CD4-positive, alpha-beta memory T cell (primary cell): ENCODE measurements around the gene DLGAP5. TPM values are rescaled to one million over a fixed set of nuclear protein-coding genes. Genes with fewer than 3 reads are reported as not detected.
A peak's percentile ranks its signal among the peaks of the same experiment; 100 is the strongest.

Experiments
- CTCF ChIA-PET: fragments of 350-600 bp; sonication (Branson Sonifier 250); formaldehyde crosslinking; loops from one replicate; lab custom pipeline; 2021; ENCODE audit warnings: inconsistent platforms; ENCODE audit not compliant: partially characterized antibody; lab: Charles Lee
- POLR2A ChIA-PET: fragments of 350-600 bp; sonication (Branson Sonifier 250); formaldehyde crosslinking; loops from one replicate; lab custom pipeline; 2021; ENCODE audit not compliant: partially characterized antibody; lab: Charles Lee
- DNase-seq, 5 donors: peaks; one replicate each; pipeline versions ENCODE4 v3.0.0 to v3.0.0-alpha.2; 2020 to 2022; ENCODE audit warnings: mixed read lengths in 1 of 5
- H3K27ac ChIP-seq: one replicate; pipeline ENCODE4 v1.7.0; 2013; ENCODE audit warnings: low read depth, low read length
- H3K27me3 ChIP-seq: 2 replicates; pipeline ENCODE4 v1.7.0; 2013; ENCODE audit warnings: mild to moderate bottlenecking, low read length, moderate library complexity; ENCODE audit not compliant: insufficient read depth
- H3K36me3 ChIP-seq: 2 replicates; pipeline ENCODE4 v1.7.0; 2013; ENCODE audit warnings: mild to moderate bottlenecking, low read length, moderate library complexity; ENCODE audit not compliant: insufficient read depth
- H3K4me1 ChIP-seq: 2 replicates; pipeline ENCODE4 v1.7.0; 2013; ENCODE audit warnings: mild to moderate bottlenecking, low read length, moderate library complexity; ENCODE audit not compliant: insufficient read depth
- H3K4me3 ChIP-seq, 2 donors: one replicate each; pipeline ENCODE4 v1.7.0; 2013; ENCODE audit warnings: low read length in 2 of 2, mild to moderate bottlenecking in 1 of 2
- H3K9me3 ChIP-seq, 2 donors: one replicate each; pipeline ENCODE4 v1.7.0; 2013; ENCODE audit warnings: low read length in 2 of 2, control low read depth in 1 of 2; ENCODE audit not compliant: control insufficient read depth in 1 of 2
- H3K27ac Mint-ChIP-seq, 7 donors: one replicate each; pipeline ENCODE4 v1.8.0; 2020 to 2021; ENCODE audit warnings: mixed read lengths in 7 of 7, mild to moderate bottlenecking in 6 of 7, inconsistent platforms in 3 of 7, moderate library complexity in 3 of 7
- H3K27me3 Mint-ChIP-seq, 2 donors: one replicate each; pipeline ENCODE4 v1.8.0; 2020 to 2021; ENCODE audit warnings: mixed read lengths in 2 of 2
- H3K36me3 Mint-ChIP-seq, 2 donors: one replicate each; pipeline ENCODE4 v1.8.0; 2020 to 2021; ENCODE audit warnings: mixed read lengths in 2 of 2, inconsistent platforms in 1 of 2, mild to moderate bottlenecking in 1 of 2
- H3K4me1 Mint-ChIP-seq, 4 donors: one replicate each; pipeline ENCODE4 v1.8.0; 2020 to 2021; ENCODE audit warnings: mixed read lengths in 4 of 4, mild to moderate bottlenecking in 1 of 4
- H3K4me3 Mint-ChIP-seq, 8 donors: one replicate each; pipeline ENCODE4 v1.8.0; 2020 to 2021; ENCODE audit warnings: mixed read lengths in 8 of 8, mild to moderate bottlenecking in 7 of 8, moderate library complexity in 6 of 8, inconsistent platforms in 3 of 8
- H3K9me3 Mint-ChIP-seq, 8 donors: one replicate each; pipeline ENCODE4 v1.8.0; 2020 to 2021; ENCODE audit warnings: mixed read lengths in 8 of 8, mild to moderate bottlenecking in 5 of 8, inconsistent platforms in 3 of 8, moderate library complexity in 1 of 8
- intact Hi-C: fragments of 100-400 bp; cut with micrococcal nuclease; formaldehyde crosslinking; loops from one replicate; pipeline ENCODE4 v1.15.1; 2023
- polyA plus RNA-seq, 2 donors: library from polyadenylated mRNA; unstranded; fragments of 300-500 nt; fragmentation: Illumina TruSeq; gene quantifications; one replicate each; pipeline ENCODE4 v1.2.3, GENCODE V29; 2021
- total RNA-seq, 2 experiments: library from RNA; stranded (reverse); gene quantifications; one replicate each; pipeline ENCODE4 v1.2.3, GENCODE V29; 2021

DLGAP5 gene, protein sequence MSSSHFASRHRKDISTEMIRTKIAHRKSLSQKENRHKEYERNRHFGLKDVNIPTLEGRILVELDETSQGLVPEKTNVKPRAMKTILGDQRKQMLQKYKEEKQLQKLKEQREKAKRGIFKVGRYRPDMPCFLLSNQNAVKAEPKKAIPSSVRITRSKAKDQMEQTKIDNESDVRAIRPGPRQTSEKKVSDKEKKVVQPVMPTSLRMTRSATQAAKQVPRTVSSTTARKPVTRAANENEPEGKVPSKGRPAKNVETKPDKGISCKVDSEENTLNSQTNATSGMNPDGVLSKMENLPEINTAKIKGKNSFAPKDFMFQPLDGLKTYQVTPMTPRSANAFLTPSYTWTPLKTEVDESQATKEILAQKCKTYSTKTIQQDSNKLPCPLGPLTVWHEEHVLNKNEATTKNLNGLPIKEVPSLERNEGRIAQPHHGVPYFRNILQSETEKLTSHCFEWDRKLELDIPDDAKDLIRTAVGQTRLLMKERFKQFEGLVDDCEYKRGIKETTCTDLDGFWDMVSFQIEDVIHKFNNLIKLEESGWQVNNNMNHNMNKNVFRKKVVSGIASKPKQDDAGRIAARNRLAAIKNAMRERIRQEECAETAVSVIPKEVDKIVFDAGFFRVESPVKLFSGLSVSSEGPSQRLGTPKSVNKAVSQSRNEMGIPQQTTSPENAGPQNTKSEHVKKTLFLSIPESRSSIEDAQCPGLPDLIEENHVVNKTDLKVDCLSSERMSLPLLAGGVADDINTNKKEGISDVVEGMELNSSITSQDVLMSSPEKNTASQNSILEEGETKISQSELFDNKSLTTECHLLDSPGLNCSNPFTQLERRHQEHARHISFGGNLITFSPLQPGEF
- total RNA-seq (not detected), polyA plus RNA-seq (not detected)

DNA sequence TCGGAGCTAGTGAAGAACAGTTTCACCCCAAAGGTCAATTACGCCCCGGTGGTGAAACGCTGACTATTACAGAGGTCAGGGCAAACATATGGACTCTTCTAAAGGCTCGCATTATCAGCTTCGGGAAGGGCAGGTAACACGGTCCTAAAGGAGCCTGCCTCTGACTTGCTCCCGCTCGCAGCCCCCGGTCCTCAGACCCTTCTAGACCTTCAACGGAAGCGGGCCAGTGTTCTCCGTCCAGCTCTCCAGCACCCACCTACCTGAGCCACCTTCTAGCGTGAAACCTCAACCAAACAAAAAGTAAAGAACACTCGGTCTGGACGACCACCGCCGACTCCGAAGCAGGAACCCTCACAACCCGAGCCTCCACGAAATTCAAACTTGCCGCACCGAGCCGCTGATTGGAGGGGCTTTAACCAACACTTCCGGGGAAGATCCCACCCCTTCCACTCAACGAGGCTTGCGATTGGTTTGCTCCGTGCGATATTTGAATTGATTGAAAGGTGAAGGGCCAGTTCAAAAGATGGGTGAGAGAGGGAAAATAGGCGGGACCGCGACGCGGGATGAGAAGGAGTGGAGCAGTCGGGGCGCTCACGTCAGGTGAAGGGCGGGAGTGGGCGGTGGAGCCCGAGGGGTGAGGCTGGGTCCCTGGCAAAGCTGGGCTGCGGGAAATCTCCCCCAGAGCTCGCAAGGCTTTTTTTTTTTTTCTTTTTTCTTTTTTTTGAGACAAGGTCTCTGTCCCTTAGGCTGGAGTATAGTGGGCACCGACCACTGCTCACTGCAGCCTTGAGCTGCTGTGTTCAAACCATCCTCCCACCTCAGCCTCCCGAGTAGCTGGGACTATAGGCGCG lies at the start of gene DLGAP5:
TSS of gene DLGAP5 (minus strand) at position 383 of the 851 bp plus-strand sequence. CDS start 2,406 bp downstream, outside the sequence.
- no peaks in the 10 kb centered on the region for H3K27me3 ChIP-seq
- POLR2A ChIA-PET, result interaction anchor here (1.0 to 1.1 kb wide), 4 partner anchors 22 to 310 kb away, joined by 3 to 6 read pairs (median 3); partner anchors contain the start of gene MAPK1IP1L
- intact Hi-C loops, result loop anchor here (1.0 kb wide), 1 partner anchor 22 kb away; no protein-coding TSS in a partner anchor
- Mint-ChIP-seq H3K4me3 (peak within 1 kb of the TSS; percentile 84 to 97 (median 90)), H3K27ac (peak within 1 kb of the TSS; percentile 13 to 94 (median 87)), H3K36me3 (no peaks in the 10 kb centered on the region), H3K4me1 (peaks cover 6 to 25% (median 13%) of the 10 kb centered on the region in 4 donors), H3K9me3 (no peaks in the 10 kb centered on the region), H3K27me3 (no peaks in the 10 kb centered on the region)
- H3K9me3 ChIP-seq, result no peaks in the 10 kb centered on the region
- peak within 1 kb of the TSS; percentile 36 to 76 for H3K4me3 ChIP-seq
- CTCF ChIA-PET, result interaction anchor here (0.7 to 1.5 kb wide), 5 partner anchors 30 to 235 kb away, joined by 3 to 7 read pairs (median 4); partner anchors contain the start of gene MAPK1IP1L
- peak; percentile 89 to 95 (median 90) for DNase-seq
- H3K27ac ChIP-seq, result peak within 1 kb of the TSS; percentile 60
- no peaks in the 10 kb centered on the region for H3K36me3 ChIP-seq
- H3K4me1 ChIP-seq, result peaks cover 15% of the 10 kb centered on the region

DNA sequence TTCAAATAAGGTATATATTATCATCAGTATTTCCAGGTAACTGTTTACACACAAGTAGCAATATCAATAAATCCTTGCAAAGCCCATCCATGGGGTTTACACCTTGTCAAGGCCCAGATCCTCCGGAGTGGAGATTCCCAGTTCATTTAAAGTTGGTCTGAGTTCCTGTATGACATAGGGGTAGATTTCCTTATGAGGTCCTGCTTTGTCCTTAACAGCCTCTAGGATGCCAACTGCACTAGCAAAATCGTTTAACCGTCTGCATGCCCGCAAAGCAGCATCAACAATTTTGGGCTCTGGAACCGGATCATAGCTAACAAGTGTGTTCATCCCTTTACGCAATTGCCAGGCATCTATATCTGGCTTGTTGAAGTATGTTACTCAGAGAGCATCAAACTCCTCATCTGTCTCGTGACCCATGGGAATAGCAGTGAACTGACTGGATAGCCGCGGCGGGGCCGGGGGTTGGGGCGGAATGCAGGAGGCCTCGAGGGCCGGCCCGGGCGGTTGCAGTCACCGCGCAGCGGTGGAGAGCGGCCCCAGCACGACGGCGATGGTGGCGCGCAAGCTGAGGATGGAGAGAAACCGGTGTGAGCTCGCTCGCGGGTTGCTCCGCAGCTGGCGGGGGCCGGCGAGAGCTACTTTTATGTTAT lies 49.3 kb upstream of the DLGAP5 start:
- no peaks in the 10 kb centered on the region for H3K36me3 Mint-ChIP-seq
- ChIA-PET CTCF (no interaction called here), POLR2A (no interaction called here)
- no peaks in the 10 kb centered on the region for H3K9me3 ChIP-seq
- peaks cover 6 to 9% of the 10 kb centered on the region in 2 donors for H3K27me3 Mint-ChIP-seq
- no peaks in the 10 kb centered on the region for H3K9me3 Mint-ChIP-seq
- no peaks in the 10 kb centered on the region for H3K4me1 Mint-ChIP-seq
- H3K4me3 Mint-ChIP-seq, result no peak overlapping the region
- no peaks in the 10 kb centered on the region for H3K4me1 ChIP-seq
- no peaks in the 10 kb centered on the region for H3K36me3 ChIP-seq
- intact Hi-C loops, result no loop called here
- H3K4me3 ChIP-seq, result no peak overlapping the region
- no peaks in the 10 kb centered on the region for H3K27me3 ChIP-seq
- H3K27ac ChIP-seq, result no peak overlapping the region
- H3K27ac Mint-ChIP-seq, result no peak overlapping the region
- no peak for DNase-seq

DNA sequence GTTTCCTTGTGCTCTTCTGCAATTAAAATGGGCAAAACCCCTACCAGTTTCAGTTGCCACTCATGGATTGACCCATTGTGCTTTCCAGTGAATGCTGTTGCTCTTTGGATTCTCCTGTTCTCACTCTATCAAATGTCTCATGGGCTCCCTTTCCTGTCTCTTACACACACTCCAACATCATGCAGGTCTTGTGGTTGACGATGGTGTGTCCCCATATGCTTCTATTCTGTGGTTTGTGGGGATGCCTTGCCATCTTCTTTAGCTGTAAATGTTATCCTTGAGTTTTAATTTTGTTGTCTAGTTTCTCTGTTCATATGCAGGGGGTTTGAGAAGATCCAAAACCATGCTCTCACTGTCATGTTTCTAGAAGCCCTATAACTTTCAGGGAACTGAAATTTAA lies 47.9 kb upstream of the DLGAP5 start:
- Mint-ChIP-seq H3K9me3 (no peaks in the 10 kb centered on the region), H3K36me3 (no peaks in the 10 kb centered on the region), H3K27me3 (peaks cover 6 to 7% of the 10 kb centered on the region in 2 donors), H3K4me1 (no peaks in the 10 kb centered on the region), H3K27ac (no peak overlapping the region), H3K4me3 (no peak overlapping the region)
- no peaks in the 10 kb centered on the region for H3K9me3 ChIP-seq
- H3K36me3 ChIP-seq, result no peaks in the 10 kb centered on the region
- CTCF ChIA-PET, result no interaction called here
- no peak overlapping the region for H3K4me3 ChIP-seq
- H3K27me3 ChIP-seq, result no peaks in the 10 kb centered on the region
- no peak overlapping the region for H3K27ac ChIP-seq
- no peaks in the 10 kb centered on the region for H3K4me1 ChIP-seq
- POLR2A ChIA-PET, result interaction anchor here (0.6 kb wide), 1 partner anchor 192 kb away, joined by 3 read pairs; no protein-coding TSS in a partner anchor
- DNase-seq, result no peak
- intact Hi-C loops, result no loop called here

DNA sequence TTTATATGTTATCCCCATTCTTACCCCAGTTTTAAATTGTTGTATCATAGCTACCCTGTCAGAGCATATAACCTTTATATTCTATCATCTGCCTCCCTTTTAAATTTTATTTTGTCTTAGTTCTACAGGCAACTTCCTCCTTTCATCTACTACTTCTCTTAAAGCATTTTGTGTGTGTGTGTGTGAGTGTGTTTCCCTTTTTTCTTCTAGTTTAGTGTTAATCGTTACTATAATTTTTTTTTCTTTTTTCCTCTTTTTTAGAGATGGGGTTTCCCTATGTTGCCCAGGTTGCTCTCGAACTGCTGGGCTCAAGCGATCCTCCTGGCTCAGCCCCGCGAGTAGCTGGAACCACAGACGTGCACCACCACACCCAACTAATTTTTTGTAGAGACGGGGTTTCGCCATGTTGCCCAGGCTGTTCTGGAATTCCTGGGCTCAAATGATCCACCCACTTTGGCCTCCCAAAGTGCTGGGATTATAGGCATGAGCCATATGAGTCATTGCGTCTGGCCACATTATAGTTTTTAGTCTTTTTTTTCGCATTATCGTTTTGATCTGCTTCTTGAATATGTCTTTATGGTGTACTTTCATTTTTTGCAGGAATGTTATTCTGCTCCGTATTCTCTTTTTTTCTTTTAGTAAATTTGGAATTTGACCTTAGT lies 46.8 kb upstream of the DLGAP5 start:
- intact Hi-C loops, result no loop called here
- Histone ChIP-seq H3K4me1 (no peaks in the 10 kb centered on the region), H3K27me3 (no peaks in the 10 kb centered on the region), H3K27ac (no peak overlapping the region), H3K36me3 (no peaks in the 10 kb centered on the region), H3K9me3 (no peaks in the 10 kb centered on the region), H3K4me3 (no peak overlapping the region)
- DNase-seq, result no peak
- no peaks in the 10 kb centered on the region for H3K36me3 Mint-ChIP-seq
- no peaks in the 10 kb centered on the region for H3K9me3 Mint-ChIP-seq
- no peak overlapping the region for H3K4me3 Mint-ChIP-seq
- POLR2A ChIA-PET, result no interaction called here
- peaks cover 6 to 9% of the 10 kb centered on the region in 2 donors for H3K27me3 Mint-ChIP-seq
- H3K4me1 Mint-ChIP-seq, result no peaks in the 10 kb centered on the region
- CTCF ChIA-PET, result interaction anchor here (1.5 kb wide), 1 partner anchor 11 kb away, joined by 3 read pairs; no protein-coding TSS in a partner anchor
- no peak overlapping the region for H3K27ac Mint-ChIP-seq

DNA sequence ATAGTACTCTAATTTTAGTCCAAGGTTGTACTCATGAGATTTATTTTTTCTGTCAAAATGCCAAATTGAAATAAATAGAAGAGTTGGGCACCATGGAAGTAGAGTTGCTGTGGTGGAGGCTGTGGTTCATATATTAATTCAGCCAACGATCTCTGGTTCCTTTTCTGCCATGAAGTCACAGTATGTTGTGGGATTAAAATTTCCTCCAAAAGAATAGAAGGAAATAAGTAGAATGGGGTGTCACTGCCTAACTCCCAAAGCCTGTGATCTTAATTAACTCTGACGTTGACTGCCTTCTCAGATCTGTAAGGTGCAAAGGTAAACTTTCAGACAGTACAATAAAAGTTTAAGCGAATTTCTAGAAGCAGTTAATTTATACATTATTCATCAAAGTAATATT lies 42.2 kb upstream of the DLGAP5 start:
- no peak overlapping the region for H3K4me3 Mint-ChIP-seq
- no peak overlapping the region for H3K27ac Mint-ChIP-seq
- H3K4me1 Mint-ChIP-seq, result no peaks in the 10 kb centered on the region
- no peak overlapping the region for H3K4me3 ChIP-seq
- H3K4me1 ChIP-seq, result no peaks in the 10 kb centered on the region
- no peaks in the 10 kb centered on the region for H3K36me3 Mint-ChIP-seq
- no peak overlapping the region for H3K27ac ChIP-seq
- CTCF ChIA-PET, result no interaction called here
- intact Hi-C loops, result no loop called here
- POLR2A ChIA-PET, result no interaction called here
- no peaks in the 10 kb centered on the region for H3K9me3 ChIP-seq
- DNase-seq, result no peak
- no peaks in the 10 kb centered on the region for H3K27me3 ChIP-seq
- H3K27me3 Mint-ChIP-seq, result peaks cover 10 to 12% of the 10 kb centered on the region in 2 donors
- H3K36me3 ChIP-seq, result no peaks in the 10 kb centered on the region
- H3K9me3 Mint-ChIP-seq, result no peaks in the 10 kb centered on the region

DNA sequence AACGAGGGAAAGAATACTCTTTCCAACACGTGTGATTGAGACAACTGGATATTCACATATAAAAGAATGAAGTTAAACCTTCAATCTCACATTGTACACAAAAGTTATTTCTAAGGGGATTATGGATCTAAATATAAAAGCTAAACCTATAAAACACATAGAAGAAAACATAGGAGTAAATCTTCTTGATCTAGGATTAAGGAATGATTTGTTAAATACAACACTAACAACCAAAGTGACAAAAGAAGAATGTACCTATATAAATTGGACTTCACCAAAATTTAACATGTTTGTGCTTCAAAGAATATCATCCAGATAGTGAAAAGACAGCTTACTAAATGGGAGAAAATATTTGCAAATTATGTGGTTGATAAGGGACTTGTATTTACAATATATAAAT lies 36.9 kb upstream of the DLGAP5 start:
- H3K27ac Mint-ChIP-seq, result no peak overlapping the region
- no peaks in the 10 kb centered on the region for H3K27me3 ChIP-seq
- H3K27ac ChIP-seq, result no peak overlapping the region
- no peaks in the 10 kb centered on the region for H3K4me1 Mint-ChIP-seq
- peaks cover 10 to 12% of the 10 kb centered on the region in 2 donors for H3K36me3 Mint-ChIP-seq
- H3K9me3 Mint-ChIP-seq, result peaks cover 0 to 29% (median 25%) of the 10 kb centered on the region in 8 donors
- ChIA-PET POLR2A (no interaction called here), CTCF (interaction anchor here (1.2 to 1.7 kb wide), 2 partner anchors 18 to 126 kb away, joined by 4 read pairs; no protein-coding TSS in a partner anchor)
- H3K4me1 ChIP-seq, result no peaks in the 10 kb centered on the region
- H3K36me3 ChIP-seq, result no peaks in the 10 kb centered on the region
- DNase-seq, result no peak
- intact Hi-C loops, result no loop called here
- no peak overlapping the region for H3K4me3 Mint-ChIP-seq
- H3K4me3 ChIP-seq, result no peak overlapping the region
- peaks cover 14 to 15% of the 10 kb centered on the region in 2 donors for H3K27me3 Mint-ChIP-seq
- H3K9me3 ChIP-seq, result peaks cover 0 to 14% of the 10 kb centered on the region in 2 donors
